Measurements from ENCODE around the gene TPCN1.

GRCh38 chr12:113260636-113261300 lies 39.5 kb downstream of the TPCN1 start:
- TF ChIP-seq POLR2A (IDR thresholded peaks at IDR 0.05), result no peak
- no peak for TF ChIP-seq CTCF (IDR thresholded peaks at IDR 0.05)
